Middle frontal gyrus (tissue), 1 donor: ENCODE data around the gene RPS6KA5.
A peak's percentile ranks its signal among the peaks of the same experiment; 100 is the strongest.

Experiments used
- DNase-seq: peaks from one replicate; pipeline ENCODE4 v3.0.0-alpha.2; 2015; ENCODE audit warnings: low spot score; ENCODE audit errors: extremely low spot score

RPS6KA5 gene

GRCh38 chr14:90810806-90811205 is 249.6 kb downstream of the RPS6KA5 start:
- DNase-seq, result no peak

- no peak for DNase-seq
Measured at GRCh38 chr14:90809530-90810312, 250.7 kb downstream of the RPS6KA5 start.

GRCh38 chr14:90808759-90809529 is 251.5 kb downstream of the RPS6KA5 start:
- DNase-seq, result no peak

GRCh38 chr14:90807060-90807459 is 253.4 kb downstream of the RPS6KA5 start:
- no peak for DNase-seq

GRCh38 chr14:90805662-90806540 is 254.5 kb downstream of the RPS6KA5 start:
- peak; percentile 26 for DNase-seq

GRCh38 chr14:90805084-90805391 is 255.4 kb downstream of the RPS6KA5 start:
- DNase-seq, result no peak

GRCh38 chr14:90804292-90805083 is 256.0 kb downstream of the RPS6KA5 start:
- DNase-seq, result no peak

- no peak for DNase-seq
Measured at GRCh38 chr14:90803249-90803648, 257.2 kb downstream of the RPS6KA5 start.

GRCh38 chr14:90799420-90799819 is 261.0 kb downstream of the RPS6KA5 start:
- DNase-seq, result no peak

- no peak for DNase-seq
Measured at GRCh38 chr14:90797919-90798318, 262.5 kb downstream of the RPS6KA5 start.
